Hypothalamus (tissue), 51 donors: ENCODE data around the gene LRP1B.
"Not testable (repeated sequence)": the region's sequence is repeated elsewhere in the genome, so short reads cannot be mapped to it uniquely, and the experiment has no call there.

ENCODE experiments used
- DNase-seq, 51 donors: peaks; one replicate each; lab custom pipeline; 2025; lab: John Stamatoyannopoulos, UW

The LRP1B gene

DNA sequence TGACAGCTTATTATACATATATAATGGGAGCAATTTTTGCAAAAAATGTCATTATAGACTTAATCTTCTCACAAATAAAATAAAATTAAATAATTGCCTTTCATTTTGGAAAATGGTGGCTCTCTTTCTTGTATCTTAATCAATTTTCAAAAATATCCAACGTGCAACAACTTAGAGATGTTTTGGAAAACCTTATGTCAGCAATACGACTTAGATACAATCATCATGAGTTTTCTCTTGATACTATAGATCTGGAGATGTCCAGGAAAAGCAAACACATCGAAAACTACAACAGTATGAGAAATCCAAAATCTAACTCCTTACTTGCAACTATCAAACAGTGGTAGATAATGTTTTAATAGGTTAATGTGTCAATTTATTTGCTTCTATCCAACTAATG, 1529.0 kb downstream of the LRP1B start:
- DNase-seq, result no peak

DNA sequence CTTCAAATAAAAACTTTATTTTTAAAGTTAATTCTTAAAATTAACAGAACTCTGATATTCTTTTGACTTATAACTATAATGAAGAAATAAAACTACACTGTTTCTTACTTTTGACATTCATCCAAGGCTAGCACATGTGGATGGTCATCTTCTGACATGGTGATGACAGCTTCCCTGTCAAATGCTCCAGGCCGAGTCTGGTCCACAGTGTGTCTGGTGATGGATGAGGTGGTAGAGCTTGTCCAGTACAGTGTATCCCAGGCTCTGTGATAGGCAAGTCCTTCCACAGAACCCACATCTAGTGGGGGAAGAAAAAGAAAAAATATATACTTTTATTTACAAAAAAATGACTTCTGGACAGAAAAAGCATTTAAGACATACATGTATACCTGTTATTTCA, 1529.5 kb downstream of the LRP1B start:
- DNase-seq, result no peak

DNA sequence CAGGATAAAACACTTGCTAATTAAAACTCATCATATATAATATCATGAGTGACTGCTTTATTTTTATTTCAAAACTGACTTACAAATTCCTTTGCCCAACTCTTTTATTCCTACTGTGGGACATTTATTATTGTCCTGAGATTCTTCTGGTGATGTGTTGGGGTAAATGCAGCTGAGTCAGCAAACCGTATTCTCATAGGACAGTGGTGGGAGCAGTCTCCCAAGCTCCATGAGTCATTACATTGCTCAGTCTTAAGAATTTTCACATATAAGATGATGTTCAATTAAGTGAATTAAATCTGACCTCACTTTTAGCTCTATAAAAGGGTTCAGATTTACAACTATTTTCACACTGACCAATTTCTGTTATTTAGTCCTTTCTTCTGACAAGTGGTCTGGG, 1530.7 kb downstream of the LRP1B start:
- DNase-seq, result no peak

DNA sequence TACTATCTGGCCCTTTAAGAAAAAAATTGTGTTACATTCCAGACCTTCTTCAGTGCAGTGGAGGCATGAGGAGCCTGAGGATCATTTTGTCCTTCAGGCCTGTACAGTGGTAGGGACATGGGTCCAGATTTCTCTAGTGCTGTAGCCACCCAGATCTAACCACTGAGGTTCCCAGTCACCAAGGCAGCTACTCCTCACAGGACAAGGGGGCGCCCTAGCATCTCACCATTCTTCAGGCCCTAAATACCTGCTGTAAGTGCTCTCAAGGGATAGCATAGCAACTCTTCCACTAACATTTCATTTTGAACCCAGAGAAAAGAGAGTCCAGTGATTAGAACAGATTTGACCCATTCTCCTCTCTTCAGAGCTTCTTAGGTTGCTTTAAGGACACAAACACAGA, 1533.0 kb downstream of the LRP1B start:
- DNase-seq, result no peak

DNA sequence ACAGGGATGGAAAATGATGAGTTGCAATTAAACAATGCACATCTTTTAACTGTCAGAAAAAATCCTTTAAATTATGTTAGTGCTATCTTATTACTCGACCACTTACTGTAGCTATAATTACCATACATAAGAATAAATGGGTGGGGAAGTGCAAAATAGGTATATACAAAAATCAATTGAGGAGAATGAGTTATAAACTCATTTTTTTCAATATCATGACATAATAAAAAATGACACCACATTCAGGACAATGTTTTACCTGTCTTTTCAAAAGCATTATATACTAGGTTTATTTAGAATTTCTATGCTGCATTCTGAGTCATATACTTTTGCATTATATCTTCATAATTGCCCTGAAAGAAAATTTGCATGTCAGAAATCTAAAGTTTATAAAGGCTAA, 1533.6 kb downstream of the LRP1B start:
- DNase-seq, result no peak

DNA sequence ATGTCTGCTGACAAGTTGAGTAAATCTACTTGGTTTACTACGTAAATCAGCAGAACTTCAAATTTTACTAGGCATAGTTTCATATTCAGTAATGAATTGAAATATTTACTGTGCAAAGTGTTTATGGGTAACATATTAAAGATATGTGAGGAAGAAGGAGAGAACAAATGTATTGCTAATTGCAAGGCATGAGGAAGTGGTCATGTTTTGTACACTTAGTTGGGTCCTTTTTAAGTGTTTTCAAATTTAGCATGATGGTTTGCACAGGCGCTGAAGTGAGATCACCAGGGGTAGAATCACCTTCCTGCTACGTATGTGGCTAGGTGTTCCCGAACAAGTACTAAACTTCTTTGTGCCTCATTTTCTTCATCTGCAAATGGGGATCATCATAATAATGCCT, 1534.4 kb downstream of the LRP1B start:
- DNase-seq, result no peak

DNA sequence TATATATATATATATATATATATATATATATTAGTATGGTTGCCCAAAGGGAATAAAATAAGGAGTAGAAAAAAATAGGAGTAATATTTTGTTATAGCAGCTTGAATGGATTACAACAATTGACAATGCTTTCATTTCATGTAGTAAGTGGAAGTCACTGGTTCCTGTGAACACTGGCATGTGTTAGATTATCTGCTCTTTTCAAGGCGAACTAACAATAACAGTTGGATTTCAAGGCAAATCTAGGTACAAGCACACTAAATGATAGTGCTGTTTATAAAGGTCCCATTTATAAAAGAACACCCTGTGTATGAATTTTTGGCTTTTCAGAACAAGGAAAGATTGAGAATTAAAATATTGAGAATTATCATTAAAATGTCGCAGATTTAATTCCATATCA, 1535.7 kb downstream of the LRP1B start:
- DNase-seq, result no peak

DNA sequence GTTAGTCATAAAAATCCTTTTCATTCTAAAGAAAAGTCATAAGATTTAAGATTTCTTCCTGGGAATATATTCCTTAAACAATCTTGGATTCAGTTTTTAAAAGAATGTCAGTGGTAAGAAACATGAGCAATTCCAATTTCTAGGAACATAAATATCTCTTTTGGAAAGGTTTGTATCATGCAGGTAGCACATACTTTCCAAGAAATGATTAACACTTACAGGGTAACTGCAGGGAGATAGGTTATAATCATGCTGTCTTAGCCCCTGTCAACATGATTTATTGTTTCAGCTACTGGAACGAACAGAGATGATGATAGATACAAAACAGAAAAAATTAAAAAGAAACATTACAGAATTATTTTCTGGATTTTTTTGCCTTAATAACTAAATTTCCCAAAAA, 1537.7 kb downstream of the LRP1B start:
- no peak for DNase-seq

DNA sequence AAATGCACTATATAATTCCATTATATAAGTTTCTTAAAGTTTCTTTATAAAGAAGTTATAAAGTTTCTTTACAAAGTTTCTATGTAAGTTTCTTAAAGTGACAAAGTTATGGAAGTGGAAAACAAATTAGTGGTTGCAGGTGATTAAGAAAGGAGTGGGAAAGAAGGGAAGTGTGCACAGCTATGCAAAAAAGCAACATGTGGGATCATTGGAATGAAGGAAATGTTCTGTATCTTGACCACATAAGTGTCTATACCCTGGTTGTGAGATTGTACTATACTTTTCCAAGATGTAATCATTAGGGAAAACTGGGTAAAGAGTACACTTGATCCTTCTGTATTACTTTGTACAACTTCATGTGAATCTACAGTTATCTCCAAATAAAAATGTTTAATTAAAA, 1541.1 kb downstream of the LRP1B start:
- DNase-seq, result no peak

DNA sequence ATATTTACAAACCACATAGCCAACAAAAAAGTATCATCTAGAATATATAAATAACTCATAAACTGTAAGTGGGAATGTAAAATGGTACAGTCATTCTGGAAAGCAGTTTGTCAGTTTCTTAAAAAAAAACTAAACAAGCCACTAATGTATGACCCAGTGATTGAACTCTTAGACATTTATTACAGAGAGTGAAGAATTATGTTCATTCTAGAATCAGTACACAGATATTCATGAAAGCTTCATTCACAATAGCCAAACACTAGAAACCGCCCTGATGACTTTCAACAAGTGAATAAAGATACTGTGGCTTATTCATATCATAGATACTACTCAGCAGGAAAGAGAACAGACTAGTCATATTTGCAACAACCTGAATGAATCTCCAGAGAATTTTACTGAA, 1541.5 kb downstream of the LRP1B start:
- DNase-seq, result no peak

DNA sequence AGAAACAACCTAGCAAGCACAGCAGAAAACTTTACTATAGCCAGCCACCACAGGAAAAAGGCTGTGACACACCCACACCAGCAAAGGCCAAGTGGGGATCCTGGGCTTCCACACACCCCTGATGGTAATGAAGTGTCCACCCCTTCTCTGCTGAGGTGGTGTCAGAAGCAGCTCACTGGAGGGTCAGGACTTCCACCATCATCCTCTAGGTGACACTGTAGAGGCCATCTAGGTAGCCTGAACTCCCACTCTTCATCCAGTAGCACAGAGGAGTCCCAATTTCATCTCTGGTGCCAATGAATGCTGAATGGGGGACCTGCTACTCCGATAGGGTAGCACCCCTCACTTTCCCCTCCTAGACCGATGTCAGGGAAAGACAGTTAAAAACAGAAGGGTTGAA, 1544.4 kb downstream of the LRP1B start:
- DNase-seq, result no peak

DNA sequence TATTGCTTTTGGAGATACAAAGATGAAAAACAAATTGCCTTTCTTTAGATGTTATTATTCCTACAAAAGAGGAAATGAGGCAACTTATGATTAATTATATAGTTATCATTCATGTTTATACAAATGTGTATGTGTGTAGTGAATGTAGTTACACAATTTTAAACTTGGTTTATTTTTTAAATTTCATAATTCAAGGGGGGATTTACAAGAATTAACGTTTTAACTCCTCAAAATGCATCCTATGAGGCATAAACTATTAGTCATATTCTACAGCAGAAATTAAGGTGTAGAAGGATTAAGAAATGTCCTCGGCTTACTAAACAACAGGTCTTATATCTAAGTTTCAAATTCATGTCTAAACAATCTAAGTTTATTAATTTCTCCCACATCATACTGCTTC, 1545.8 kb downstream of the LRP1B start:
- DNase-seq, result no peak

DNA sequence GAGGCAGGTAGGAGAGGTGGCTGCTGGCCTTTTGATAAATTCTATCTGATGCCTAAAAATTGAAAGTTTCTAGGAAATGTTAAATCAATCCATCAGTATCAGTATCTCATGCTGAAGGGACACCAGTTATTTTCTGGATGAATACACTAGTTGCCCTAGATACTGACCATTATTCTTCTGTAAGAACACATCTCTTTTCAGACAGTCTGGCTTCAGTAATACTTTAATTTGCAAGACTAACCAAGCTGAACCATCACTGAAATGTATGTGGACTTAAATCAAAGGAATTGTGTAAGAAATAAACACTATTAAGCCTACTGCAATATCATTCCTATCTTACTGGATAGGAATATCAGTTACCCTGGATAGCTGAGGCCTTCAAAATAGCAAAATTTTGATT, 1546.3 kb downstream of the LRP1B start:
- DNase-seq, result no peak

DNA sequence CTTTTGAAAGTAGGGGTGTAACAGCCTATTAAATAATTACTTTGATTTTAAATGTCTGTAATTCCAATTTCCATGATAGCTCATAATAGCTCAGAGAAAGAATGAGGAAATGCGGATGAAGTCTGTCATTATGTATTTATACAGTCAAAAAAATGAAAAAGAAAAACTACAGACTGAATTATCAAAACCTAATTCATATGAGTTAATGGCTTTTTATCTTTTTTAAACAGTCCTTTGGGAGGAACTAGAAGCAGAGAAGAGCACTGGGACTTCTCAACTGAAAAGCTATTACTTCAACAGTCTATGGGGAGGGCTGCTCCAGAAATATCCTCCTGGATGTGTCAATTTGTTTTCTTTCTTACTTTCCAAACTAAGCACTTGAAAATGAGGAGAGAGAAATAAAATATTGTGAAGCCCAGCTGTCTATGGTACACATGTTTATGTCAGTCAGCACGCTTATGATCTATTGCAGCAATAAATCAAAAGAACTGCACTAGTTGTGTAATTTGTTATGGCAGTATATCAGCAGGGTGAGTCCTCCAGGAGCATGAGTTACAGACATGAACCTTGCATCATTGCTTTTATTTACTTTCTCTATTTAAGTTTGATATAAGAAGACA, 1550.2 kb downstream of the LRP1B start:
- DNase-seq, result no peak

DNA sequence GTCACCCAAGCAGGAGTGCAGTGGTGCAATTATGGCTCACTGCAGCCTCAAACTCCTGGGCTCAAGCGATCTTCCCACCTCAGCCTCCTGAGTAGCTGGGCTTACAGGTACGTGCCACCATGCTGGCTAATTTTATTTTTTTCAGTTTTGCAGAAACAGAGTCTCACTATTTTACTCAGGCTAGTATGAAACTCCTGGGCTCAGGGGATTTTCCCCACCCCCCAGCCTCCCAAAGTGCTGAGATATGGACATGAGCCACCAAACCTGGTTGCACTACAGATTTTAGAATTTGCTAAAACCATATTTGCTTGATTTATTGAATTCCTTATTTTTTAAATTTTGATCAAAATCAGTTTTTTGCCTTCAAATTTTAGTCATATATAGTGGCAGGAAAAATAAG, 1553.4 kb downstream of the LRP1B start:
- DNase-seq, result no peak

DNA sequence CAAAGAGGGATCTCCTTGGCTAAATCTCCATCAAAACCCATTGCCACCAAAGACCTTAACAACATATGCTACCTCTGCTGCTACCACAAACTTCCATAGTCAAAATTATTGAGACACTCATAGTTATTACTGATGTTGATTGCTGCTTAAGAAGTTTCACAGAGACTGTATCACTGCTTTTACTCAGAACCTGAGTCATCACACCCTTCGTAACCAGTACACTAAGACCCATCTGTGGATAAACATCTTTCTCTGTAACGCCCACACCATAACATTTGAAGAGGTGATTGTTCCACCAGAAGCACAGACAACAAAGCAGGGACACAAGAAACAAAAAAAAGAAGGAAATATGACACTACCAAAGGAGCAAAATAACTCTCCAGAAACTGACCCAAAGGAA, 1563.1 kb downstream of the LRP1B start:
- DNase-seq, result no peak

DNA sequence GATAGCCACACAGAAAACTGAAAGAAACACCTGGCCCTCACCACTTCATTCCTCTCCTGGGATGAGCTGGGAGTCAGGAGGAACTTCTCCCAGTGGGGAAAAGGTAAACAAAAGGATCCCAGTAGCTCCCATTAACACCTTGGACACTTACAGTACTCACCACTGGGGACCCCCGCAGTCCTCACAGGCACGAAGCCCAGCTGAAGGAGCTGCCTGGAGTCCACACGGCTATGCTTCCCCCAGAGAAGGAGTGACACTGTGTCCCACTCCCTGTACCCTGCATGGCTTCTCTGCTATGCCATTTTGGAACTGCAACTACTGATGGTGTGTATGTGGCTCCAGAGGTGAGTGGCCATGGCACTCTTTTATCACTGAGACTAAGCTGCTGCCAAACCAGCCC, 1565.1 kb downstream of the LRP1B start:
- DNase-seq, result no peak

DNA sequence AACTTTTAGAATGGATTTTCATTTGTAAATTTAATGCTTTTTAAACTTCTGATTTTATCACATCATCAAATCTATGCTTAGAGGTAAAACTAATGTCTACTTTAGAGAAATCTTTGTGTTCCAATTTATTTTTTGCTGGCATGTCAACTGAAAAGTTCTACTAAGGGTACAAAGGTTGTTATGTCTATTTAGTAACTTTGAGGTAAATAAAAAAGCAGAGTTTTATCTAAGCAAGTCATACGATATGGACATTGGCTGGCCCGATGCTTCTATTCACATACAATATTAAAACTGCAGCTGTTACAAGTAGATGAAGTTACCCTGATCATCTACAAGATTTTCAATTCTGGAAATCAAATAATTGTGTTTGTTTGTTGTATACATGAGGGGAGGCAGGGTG, 1575.1 kb downstream of the LRP1B start:
- DNase-seq, result no peak

DNA sequence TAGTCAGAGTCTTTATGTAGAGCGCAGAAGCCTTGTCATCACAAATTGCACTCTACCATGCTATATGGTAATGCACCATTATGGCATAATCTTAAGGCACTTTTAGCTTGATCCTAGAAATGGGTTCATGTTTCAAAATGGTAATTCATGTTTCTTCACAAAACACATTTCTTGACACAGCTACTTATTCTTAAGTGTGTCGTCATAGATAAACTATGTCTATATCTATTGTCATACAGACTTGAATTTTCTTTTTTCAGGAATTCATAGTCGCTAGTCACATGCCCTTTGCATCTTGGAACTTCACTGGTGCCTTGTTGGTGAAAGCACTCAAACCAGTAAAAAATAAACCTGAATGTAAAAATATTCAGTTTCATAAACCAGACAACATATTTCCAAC, 1578.2 kb downstream of the LRP1B start:
- no peak for DNase-seq

DNA sequence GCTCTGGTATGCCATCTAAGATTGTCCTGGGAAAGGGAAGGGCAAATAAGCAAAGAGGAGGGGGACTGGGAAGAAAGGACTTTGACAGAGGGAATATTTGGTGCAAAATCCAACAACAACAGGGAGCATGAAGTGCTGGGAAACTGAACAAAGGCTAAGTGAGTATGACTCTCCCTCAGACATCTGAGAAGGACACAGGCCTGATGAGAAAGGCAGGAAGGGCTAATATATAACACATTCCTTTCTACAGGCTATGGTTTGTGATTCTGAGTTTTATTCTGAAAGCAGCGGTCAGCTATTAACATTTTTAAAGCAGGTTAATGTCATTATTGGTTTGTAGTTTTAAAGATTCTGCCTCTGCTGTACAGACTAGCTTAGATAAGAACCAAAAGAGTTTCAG, 1579.5 kb downstream of the LRP1B start:
- no peak for DNase-seq

DNA sequence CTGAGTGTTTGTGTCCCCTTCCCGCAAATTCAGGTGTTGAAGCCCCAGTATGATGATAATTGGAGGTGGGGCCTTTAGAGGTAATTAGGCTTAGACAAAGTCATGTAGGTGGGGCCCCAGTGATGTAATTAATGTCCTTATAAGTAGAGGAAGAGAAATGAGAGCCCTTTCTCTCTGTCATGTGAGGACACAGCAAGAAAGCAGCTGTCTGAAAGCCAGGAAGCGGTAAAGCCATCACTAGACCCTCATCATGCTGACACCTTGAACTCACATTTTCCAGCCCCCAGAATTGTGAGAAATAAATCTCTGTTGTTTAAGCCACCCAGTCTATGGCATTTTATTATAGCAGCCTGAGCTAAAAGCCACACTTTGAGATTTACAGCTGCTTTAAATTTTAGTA, 1580.0 kb downstream of the LRP1B start:
- DNase-seq, result no peak

DNA sequence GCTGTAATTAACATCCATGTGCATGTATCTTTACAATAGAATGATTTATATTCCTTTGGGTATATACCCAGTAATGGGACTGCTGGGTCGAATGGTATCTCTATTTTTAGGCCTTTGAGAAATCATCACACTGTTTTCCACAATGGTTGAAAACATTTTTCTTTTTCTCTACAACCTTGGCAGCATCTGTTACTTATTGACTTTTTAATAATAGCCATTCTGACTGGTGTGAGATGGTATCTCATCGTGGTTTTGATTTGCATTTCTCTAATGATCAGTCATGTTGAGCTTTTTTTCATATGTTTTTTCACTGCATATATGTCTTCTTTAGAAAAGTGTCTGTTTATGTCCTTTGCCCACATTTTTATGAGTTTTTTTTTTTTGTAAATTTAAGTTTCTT, 1586.0 kb downstream of the LRP1B start:
- DNase-seq, result not testable (repeated sequence)

DNA sequence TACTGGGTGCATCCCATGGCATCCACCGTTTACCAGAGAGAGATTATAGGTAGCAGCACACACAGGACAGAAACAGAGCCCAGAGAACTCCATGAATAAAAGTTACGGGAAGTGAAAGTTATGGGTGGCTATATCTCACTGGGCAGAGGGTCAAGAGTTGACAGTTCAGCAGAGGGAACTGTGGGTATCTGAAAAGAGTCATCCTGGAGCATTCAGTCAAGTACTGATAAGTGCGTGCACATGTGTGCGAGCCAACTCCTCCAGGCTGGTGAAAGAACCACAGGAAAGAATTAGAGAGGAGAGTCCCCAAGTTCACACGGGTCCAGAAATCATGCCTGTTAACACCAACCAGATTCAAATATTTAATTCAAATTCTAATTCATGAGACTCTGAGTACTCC, 1588.2 kb downstream of the LRP1B start:
- DNase-seq, result no peak
